GM18873 (cell line): Measurements from ENCODE around the gene MID1.

Source experiments
- ATAC-seq: cut with Tn5 transposase; IDR thresholded peaks from one replicate; pipeline ENCODE4 v1.9.1; 2021; ENCODE audit warnings: mild to moderate bottlenecking, moderate library complexity, moderate number of reproducible peaks; ENCODE audit not compliant: unreplicated experiment, low FRiP score

Gene MID1, protein sequence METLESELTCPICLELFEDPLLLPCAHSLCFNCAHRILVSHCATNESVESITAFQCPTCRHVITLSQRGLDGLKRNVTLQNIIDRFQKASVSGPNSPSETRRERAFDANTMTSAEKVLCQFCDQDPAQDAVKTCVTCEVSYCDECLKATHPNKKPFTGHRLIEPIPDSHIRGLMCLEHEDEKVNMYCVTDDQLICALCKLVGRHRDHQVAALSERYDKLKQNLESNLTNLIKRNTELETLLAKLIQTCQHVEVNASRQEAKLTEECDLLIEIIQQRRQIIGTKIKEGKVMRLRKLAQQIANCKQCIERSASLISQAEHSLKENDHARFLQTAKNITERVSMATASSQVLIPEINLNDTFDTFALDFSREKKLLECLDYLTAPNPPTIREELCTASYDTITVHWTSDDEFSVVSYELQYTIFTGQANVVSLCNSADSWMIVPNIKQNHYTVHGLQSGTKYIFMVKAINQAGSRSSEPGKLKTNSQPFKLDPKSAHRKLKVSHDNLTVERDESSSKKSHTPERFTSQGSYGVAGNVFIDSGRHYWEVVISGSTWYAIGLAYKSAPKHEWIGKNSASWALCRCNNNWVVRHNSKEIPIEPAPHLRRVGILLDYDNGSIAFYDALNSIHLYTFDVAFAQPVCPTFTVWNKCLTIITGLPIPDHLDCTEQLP

DNA sequence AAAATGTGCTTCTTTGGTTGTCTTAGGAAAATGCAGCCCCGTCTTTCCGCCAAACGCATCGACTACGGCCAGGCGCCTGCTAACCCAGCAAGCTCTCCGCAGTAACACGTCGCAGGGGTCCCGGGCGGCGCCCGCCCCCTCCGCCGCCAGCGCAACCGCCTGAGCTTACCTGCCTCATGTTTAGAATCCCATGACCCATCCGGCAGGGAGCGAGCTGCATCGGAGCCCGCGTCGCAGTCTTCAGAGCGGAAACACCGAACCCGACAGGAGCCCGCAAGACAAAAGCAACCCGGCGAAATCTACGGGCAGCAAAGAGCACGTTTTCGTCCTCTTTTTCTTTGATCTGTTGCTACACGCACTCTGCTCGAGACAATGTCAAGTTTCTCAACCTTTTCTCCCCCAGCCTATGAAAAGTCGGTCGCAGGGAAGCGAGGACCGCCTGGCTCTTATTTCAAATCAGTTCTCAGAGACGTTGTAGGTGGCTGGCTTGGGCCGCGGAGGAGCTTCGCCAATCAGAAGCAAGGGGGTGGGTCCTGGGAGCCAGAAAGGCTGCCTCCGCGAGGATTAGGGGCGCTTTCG is at the start of gene MID1:
Gene MID1, minus strand, starts transcription at position 465 of the 579 bp plus-strand sequence. CDS start 53,038 bp downstream, outside the sequence.
- ATAC-seq, result no peak

DNA sequence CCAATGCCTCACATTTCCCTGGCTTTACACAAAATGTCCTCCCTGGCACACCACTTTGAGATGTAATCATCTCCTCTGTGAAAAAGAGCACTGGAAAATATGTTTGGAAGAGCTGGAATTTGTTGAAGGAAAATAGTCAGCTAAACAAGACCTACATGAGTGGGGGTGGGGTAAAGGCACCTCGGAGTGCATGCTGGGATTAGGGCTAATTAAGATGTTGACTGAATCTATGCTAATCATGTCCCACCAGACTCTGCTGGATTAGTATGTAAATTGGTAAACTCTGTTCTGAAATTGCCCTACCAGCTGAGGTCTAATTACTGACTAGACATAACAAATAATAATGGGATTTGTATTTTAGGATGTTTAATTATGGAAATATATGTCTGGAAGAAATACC is 46.8 kb upstream of the MID1 start:
- no peak for ATAC-seq

DNA sequence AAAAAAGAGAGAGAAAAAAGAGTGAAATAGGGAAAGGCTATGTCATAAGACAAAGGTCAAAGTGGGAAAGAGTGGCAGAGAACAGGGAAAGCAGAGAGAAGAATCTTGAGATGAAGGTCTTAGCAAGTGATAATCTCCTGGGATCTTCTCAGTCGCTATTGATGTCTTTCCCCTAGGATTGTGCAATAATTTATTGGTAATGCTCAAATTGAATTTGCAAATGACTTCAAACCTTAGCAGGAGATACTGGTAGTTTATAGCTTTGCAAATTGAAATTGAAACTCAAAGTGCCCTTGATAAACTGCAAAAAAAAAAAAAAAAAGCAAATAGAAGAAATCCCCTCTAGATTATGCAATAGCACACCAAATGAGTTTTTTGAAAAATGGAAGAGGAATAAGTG is 45.7 kb upstream of the MID1 start:
- ATAC-seq, result no peak

DNA sequence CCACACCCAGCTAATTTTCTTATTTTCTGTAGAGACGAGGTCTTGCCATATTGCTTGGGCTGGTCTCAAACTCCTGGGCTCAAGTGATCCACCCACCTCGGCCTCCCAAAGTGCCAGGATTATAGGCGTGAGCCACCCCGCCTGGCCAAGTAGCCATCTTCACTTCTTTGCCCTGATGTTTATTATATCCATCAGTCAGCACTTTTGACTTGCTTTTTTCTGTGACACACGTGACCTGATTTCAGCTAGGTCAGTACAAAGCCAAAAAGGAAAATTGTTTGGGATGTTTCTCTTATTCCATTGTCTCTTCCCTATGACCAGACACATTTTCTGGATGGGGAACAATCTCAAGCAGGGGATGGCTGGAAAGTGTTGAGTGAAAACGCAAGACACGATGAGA is 45.3 kb upstream of the MID1 start:
- ATAC-seq, result no peak

DNA sequence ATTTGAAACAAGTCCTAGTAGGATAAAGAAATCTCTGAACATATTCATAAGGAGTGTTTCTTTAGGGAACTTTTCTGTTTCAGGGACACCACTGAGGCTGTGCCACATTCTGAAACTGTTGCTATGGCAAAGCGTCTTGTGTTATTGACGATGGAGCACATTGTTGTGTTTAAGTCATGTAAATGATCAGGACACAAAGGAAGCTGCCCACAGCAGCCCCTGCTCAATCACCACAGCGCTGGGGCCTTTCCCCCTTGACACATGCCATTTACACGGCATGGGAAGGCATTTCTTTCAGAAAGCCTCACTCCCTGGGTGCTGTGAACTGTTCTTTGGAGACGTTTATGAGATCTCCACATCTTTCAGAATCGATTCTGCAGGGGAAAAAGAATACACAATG is 39.8 kb upstream of the MID1 start:
- ATAC-seq, result no peak

DNA sequence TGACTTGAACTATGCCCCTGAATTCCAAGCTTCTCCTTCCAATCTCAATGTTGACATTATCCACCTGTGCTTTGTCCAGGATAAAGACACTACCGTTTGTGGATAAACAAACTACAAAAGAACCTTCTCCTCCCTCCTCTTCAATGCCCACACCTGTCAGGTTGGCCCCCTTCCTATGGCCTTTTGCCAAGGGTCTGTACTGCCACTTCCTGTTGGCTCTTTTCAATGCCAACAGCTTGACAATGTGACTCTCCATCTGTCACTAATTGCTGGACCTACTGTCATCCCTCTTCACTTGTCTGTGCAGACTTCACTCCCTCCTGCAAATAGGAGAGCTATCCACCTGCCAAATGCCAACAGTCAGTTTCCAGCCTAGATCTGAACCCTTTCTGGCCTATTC is 35.8 kb upstream of the MID1 start:
- no peak for ATAC-seq

DNA sequence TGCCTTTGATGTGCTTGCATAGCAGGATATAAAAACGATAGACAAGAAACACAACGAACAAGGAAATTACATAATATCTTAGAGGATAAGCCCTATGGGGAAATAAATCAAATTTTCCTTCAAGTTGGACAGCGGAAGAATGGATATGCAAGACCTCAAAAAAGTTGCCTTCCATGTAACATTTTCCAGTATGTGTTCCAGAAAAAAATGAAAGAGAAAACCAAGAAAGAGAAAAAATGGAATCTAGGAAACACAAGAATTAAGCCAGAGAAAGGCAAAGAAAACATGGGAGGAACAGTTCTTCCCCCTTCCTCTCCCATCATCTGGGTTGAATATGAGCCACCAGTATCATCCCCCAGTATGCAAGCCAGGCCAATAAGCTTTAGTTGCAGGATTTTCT is 34.6 kb upstream of the MID1 start:
- ATAC-seq, result no peak

DNA sequence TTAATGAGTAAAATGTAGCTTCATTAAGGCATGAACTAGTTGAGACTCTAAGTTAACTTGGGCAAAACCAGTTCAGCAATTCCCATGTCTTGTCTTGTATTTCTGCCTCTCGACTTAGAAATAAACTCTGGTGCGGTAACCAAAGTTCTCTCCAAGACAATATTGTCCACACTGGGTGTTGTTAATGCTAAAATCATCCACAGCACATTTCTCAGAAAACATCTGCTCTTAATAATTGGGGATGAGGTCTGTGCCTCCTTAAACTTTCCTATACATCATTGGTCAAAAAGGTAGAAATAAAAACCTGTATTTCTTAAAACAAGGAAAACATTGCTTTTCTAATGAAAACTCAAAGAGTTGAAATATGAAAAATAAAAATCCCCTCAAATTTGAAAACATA is 32.9 kb upstream of the MID1 start:
- ATAC-seq, result no peak

DNA sequence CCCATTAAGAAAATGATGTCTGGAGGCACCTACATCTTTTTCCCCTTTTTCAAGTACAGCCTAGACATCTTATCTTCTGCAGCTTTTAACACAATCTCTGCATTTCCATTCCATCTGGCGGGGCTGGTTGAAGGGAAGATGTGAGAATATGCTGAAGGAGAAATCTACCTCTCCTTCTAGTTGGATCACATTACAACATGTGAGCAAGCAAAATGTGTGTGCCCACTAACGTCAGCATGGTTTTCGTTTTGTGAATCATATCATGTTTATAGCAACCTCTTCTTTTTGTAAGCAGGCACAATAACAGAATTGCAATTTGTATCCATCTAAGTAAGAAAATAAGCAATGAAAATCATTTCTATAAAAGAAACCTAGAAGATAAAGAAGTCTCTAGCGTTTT is 28.9 kb upstream of the MID1 start:
- no peak for ATAC-seq

DNA sequence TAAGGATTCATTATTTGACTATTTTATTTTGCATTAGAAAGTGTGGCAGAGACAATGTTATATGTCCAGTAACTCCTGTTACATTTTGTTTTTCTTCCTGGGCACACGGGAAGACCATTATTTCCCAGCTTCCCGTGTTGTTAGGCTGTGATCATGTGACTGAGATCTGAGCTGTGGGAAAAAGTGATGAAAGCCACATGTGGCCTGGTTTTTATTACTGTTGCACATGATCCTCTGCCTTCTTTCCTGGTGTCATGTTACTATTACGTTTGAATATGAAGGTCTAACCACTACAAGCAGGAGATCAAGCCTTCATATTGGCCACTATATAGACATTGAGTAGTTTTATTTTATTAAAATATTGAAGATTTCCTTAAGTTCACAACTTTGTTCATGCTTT is 28.2 kb upstream of the MID1 start:
- ATAC-seq, result no peak

DNA sequence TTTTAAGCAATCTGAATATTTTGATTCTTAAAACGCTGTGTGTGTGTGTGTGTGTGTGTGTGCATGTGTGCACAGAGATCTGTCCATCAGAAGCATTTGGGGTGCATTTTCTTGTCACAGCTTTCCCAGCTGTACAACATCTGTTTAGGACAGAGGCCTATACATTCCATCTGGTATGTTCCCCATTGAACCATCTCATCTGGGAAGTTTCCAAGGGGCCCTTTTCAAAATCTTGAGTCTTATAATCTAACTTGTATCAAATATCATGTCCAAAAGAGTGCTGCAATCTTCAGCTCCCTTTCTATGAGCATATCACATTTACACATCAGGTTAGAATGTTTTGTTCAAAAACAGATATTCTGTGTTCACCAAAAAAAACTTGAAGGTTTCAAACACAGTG is 16.5 kb upstream of the MID1 start:
- ATAC-seq, result no peak

DNA sequence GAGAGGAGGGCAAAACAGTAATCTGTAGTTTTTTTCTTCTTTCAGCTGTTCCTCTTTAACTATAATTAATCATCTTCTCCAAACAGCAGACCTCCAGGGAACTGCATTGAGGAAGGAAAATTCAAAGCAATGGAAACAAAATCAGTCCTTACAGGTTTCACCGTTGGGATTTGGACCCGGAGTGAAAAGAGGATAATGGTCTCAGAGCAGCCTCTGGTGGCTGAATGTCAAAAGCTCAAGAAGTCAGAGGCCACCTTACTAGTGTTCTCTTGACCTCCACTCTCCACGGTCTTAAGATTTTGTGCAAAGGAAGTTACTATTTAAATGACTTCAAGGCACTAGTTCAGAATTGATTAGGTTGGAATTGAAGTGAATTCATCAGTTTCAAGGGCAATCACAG is 16.0 kb upstream of the MID1 start:
- no peak for ATAC-seq

DNA sequence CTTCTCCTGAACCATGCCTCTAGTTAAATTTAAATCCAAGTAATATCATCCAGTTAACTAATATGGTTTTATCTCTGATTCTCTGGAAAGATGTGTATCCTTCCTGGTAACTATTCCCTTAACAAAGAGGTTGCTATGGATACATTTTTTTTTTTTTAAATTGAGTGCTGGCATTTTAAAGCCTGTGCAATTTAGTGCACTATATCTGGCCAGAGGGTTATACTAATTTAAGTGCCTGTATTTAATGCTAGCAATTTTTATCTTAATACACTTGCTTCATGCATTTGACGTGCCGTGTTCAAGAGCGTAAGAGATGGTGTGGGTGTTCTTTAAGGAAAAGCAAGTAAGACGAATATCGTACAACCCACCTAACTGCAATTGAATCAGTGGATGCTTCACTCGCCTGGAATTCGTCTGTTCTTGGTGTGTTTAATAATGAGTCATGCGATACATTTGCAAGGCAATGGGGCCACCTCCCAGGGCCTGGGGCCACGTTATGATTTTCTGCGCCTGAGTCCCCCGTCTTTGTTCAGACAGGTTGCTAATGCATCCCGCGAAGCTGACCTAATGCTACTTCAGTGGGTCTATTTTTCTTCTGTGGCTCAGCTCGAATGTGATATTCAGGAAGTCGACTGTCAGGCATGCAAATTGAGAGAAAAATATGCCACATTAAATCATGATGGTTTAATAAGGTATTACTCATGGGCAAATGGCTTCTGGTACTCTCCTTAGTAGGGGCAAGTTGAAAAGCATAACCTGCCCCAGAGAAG is 14.2 kb upstream of the MID1 start:
- ATAC-seq, result no peak

DNA sequence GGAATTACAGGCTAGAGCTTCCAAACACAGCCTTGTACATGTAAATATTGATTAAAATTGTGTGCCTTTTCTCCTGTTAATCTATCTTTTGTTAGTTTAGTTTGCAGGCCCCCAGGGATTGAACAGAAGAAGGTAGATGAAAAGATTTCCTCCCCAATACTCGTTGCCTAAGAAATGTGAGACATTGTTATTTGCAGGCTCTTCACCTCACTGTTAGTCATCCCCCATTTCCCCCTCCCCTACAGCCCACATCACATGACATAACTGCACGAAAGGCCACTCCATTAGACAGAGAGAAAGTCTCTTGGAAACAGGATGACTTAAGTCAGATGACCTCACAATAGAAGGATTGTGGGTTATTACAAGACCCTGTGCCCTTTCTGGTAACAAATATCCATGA is 13.3 kb upstream of the MID1 start:
- no peak for ATAC-seq

DNA sequence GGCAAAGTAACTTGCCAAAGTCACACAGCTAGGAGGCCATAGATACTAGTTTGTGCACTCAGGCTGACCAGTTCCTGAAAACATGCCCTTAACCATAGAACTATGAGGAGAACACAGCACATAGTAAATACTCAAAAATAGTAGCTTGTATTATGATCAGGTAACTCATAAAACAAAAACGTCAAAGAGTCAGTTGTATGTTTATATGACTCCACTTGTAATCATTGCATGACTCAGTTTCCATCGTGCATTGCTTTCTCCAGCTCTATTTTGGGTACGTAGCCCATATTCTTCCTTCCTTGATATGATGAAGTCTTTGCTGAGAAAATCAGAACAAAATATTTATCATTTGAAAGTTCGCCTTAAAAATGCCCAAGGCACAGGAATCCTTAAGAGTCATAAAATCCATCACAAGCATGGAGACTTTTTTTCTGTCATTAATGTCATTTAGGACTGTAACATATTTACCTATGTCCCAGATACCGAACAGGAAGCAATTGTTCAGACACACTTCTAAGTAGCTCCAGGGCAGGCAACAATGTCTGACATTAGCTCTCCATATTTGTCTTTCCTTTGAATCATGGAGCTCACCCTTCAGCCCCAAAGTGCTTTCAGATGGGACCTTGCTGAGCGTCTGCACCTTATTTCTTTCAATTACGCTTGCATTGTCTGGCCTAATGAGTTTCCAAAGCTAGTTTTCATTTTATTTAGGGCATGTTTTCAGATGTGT is 11.2 kb upstream of the MID1 start:
- no peak for ATAC-seq

DNA sequence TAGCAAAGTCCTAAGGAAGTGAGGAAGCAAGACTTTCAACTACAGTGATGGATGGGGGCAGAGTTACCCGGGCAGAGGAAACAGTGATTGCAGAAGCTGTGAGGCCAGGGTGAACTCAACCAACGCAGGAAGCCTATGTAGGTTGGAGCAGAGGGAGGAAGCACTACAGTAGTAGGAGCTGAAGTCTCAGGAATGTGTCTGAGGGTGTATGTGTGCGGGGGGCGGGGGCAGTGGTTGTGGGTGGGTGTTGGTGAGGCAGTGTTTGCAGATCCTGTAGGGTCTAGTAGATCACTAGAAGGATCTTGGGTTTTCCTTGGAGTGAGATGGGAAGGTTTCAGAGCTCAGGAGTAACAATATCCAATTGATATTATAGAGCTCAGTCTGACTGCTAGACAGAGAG is 9.9 kb upstream of the MID1 start:
- no peak for ATAC-seq

DNA sequence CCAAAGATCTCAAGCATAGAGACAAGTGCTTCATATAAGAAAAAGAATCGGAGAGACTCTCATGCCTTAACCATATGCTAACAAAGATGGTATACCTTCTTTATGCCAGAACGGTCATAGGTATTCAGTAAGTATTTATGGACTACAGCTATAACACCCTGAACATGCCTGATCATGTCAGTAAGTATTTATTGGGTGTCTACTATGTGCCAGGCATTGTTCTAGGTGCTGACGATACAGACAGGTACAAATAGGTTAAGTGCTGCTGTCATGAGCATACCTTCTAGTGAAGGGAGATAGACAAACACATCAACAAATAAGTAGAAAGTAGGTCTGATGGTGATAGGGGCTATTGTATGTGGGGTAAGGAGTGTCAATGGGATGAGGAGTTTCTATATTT is 9.5 kb upstream of the MID1 start:
- no peak for ATAC-seq

DNA sequence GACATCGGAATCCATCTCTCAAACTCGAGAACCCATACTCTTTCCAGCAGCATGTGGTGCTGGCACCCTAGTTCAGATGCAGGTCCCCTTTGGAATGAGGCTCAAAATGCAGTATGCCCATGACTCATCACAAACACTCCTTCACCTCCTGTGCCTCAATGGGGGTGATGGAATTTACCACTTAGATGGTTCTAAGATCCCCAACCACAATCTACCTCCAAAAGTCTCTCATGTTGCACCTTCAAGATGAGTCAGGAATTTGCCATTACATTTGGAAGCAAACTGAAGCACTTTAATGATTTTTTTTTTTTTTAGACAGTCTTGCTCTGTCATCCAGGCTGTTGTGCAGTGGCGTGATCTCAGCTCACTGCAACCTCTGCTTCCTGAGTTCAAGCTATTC is 8.5 kb upstream of the MID1 start:
- no peak for ATAC-seq

DNA sequence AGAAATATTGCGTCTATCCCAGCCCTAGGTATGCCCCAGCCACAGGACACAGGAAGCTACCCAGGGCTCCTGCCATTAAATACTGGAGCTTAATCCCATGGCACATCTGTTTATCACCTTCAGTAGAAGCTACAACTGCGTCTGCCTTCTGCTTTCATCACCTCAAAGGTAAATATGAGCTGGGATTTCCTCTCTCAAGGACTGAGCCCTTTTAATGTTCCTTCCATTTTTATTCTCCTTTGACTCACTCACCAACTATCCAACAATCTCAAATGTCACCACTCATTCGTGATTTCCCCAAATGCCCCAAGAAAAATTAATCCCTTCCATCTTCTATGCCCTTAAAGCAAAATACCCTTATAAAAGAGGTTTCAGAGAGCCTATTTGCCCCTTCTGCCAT is 1.8 kb upstream of the MID1 start:
- no peak for ATAC-seq

DNA sequence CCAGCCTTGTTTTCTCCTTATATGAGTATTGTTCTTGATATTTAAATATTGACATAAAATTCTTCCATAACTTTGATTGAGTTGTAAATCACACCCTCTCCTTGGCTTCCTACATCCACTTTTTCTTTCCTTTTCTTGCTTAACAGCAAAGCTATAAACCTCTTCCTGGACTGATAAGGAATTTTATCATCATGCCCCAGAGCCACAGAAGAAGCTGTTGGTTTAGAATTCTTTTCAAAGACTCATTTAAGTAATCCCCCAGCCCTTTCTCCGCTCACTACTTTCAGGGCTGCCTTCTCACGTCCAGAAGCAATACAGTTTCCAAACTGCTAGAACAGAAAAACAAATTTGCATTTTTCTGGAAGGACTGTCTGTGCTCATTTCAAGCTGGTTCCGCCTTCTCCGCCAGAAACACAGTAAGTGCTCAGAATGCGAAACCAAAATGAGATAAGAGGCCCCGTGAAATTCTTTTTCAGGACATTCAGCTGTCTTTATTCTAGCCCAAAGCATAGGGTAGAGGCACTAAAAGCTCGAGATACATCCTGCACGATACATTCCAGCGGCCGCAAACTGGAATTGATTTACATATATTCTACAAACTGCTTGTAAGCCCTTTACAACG is 849 bp downstream of the MID1 start:
- ATAC-seq, result no peak
